GM19240 (cell line): ENCODE data around the gene FAM171A1.
A peak's percentile ranks its signal among the peaks of the same experiment; 100 is the strongest.
"Not testable (repeated sequence)": the region's sequence is repeated elsewhere in the genome, so short reads cannot be mapped to it uniquely, and the experiment has no call there.

Experiments
- DNase-seq: peaks from one replicate; pipeline ENCODE4 v3.0.0; 2011; ENCODE audit warnings: low spot score; ENCODE audit not compliant: insufficient read length

FAM171A1 gene

GRCh38 chr10:15370856-15371701 lies at the start of gene FAM171A1:
Gene FAM171A1, minus strand, starts transcription at chr10:15371289. Its CDS starts 237 bp downstream, at chr10:15371052.
- peak; percentile 32 for DNase-seq

- no peak for DNase-seq
Observed at GRCh38 chr10:15420858-15421257, 49.8 kb upstream of the FAM171A1 start.

GRCh38 chr10:15419279-15419874 lies 48.3 kb upstream of the FAM171A1 start:
- no peak for DNase-seq

GRCh38 chr10:15416034-15416433 lies 44.9 kb upstream of the FAM171A1 start:
- no peak for DNase-seq

- DNase-seq = no peak
Observed at GRCh38 chr10:15411010-15411409, 39.9 kb upstream of the FAM171A1 start.

- DNase-seq = not testable (repeated sequence)
Observed at GRCh38 chr10:15409350-15409749, 38.3 kb upstream of the FAM171A1 start.

DNA sequence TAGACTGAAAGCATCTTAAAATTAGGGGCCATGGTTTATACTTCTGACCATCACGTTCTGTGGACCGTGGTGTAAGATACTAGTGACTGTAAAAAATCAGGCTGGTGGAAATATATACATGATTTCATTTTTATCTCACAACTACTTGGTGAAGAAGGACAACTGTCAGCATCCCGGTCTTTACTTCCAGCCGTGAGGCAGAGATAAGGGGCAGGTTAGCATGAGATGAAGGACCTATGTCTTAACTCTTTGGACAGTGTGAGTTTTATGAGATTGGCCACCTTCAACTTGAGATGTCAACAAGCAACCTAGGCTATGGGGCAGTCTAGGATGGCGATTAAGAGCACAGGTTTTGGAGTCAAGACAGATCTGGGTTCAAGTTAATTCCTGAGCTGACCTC lies 37.5 kb upstream of the FAM171A1 start:
- DNase-seq = no peak

- no peak for DNase-seq
Observed at GRCh38 chr10:15405319-15405718, 34.2 kb upstream of the FAM171A1 start.

DNA sequence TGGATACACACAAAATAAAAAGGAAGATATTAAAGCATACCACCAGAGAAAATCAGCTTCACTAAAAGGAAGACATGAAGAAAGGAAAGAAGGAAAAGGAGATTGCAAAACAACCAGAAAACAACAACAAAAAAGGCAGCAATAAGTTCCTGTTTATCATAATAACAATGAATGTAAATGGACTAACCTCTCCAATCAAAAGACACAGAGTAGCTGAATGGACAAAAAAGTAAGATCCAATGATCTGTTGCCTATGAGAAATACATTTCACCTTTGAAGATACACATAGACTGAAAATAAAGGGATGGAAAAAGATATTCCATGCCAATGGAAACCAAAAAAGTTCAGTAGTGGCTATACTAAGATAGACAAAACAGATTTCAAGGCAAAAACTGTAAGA lies 30.3 kb upstream of the FAM171A1 start:
- no peak for DNase-seq

- not testable (repeated sequence) for DNase-seq
Observed at GRCh38 chr10:15400461-15400860, 29.4 kb upstream of the FAM171A1 start.

DNA sequence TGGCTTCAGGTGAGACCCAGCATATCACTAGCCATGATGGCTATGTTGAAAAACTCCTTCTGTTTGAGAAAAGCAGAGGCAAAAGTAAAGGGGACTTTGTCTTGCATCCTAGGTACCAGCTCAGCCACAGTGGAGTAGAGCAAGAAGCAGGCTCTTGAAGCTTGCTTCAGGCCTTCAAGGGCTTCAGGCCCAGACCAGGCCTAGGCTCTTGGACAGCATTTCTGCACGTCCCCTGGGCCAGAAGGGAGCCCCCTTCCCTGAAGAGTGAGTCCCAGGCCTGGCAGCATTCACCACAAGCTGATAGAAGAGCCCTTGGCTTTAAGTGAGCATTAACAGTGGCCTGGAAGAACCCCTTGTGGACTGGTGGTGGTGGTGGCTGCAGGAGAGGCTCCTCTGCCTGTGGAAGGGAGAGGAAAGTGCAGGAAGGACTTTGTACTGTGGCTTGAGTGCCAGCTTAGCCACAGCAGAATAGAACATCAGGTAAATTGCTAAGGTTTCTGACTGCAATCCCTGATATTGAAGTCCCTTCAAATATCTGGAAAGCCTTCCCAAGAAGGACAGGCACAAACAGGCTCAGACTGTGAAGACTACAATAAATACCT lies 28.1 kb upstream of the FAM171A1 start:
- no peak for DNase-seq

DNA sequence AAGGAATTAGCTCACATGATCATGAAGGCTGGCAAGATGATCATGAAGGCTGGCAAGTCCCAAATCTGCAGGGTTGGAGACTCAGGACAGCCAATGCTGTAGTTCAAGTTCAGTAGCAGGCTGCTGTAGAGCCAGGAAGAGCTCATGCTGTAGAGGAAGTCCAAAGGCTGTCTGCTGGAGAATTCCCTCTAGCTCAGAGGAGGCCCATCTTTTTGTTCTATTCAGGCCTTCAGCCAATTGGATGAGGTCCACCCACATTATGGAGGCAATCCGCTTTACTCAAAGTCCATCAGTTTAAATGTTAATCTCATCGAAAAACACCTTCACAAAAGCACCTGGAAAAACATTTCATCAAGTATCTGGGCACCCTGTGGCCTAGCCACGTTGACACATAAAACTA lies 24.8 kb upstream of the FAM171A1 start:
- no peak for DNase-seq

DNA sequence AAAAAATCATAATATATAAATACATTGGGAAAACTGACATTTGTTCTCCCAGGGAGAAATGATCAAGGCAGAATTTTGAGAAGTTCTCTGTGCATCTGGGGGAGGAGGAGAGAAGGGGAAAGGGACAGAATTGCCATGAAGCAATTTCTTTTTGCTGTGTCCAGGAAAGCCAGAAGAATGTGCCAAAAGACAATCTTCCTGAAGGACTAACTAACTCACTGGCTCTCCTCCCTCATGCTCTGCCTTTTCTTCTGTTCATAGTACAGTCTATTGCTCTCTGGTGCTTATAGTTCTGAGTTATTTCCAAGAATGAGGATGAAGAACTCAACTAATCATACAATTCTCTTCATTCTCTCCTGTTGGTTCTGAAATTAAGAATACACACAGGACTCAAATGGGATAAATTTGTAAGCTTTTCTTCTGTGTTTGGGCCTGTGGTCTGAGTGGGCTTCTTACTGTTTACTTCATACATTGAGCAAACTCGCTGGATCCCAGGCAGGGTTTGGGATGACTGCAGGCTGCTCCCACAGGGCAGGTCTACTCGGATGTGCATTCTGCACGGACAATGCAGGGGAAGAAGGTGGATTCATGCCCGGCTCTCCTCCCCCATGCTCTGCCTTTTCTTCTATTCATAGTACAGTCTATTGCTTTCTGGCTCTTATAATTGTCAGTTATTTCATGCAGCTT lies 22.2 kb upstream of the FAM171A1 start:
- DNase-seq = no peak

GRCh38 chr10:15391491-15391890 lies 20.4 kb upstream of the FAM171A1 start:
- DNase-seq = no peak

- DNase-seq = not testable (repeated sequence)
Observed at GRCh38 chr10:15388172-15388571, 17.1 kb upstream of the FAM171A1 start.

DNA sequence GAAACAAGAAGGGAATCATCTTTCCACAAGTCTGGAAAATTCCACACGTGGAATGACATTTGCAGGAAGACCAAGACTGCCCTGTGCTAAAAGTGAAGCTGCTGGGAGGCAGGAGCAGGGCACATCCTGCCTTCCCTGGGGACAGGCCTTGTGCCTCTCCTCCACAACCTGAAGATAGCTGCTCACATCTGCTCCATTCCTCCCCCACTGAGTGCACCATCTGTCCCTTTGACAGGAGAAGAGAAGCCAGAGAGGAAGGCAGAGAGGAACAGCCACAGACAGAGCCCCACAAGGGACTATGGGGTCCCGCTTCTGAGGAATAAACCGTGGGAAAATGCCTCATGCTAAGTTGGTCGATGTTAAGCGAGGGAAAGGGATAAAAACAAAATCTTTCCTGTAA lies 15.9 kb upstream of the FAM171A1 start:
- no peak for DNase-seq

DNA sequence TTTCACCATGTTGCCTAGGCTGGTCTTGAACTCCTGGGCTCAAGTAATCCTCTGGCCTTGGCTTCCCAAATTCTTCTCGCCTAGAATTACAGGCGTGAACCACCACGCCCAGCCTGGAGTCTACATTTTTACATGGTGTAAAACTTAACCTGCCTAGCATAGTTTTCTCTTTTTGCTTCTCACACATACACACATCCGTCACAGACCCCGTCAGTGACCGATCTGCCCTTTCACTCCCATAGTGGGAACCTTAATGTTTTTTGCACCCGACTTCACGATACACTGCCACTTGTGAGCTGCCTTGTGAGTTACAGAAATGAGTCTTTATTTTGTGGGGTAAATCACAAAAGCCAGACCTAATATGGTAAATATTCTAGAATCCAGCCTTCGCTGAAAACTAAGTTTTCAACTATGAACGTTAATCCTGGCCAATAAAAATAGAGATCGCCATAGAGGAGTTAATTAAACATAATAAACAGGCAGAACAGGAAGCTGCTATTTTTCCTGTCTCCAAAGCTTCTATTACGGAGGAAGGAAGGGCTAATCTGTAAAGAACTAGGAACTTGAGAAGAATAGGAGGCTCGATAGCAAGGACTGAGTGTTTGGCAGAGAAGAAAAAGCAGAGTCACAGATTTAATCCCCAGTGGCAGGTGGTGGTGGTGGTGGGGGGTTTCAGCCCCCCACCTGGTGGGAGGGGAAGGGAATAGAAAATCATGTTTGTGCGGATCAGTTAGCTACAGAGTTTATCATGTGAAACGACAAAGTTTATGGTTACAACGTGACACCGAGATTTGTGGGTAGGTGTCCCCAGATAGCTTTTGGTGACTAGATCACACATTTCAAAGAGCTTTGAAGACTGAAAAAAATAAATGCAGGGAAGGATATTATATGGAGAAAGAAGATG lies 14.7 kb upstream of the FAM171A1 start:
- DNase-seq = no peak

DNA sequence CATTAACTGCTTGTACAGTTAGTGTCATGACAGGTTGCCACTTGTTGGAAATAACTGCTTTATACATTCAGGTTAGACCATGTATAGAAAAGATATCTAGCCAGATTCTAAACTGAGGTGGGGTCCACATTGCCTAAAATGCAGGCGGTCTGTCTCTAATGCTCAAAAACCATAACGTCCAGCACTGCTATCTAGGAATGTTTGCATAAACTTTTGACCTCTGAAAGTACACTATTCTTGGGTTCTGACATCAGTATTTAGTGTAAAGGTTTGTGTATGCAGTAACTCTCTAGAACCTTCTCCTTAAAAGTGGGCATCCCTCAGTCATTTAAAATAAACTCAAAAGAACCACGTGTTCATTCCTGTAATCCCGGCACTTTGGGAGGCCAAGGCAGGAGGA lies 10.3 kb upstream of the FAM171A1 start:
- no peak for DNase-seq

DNA sequence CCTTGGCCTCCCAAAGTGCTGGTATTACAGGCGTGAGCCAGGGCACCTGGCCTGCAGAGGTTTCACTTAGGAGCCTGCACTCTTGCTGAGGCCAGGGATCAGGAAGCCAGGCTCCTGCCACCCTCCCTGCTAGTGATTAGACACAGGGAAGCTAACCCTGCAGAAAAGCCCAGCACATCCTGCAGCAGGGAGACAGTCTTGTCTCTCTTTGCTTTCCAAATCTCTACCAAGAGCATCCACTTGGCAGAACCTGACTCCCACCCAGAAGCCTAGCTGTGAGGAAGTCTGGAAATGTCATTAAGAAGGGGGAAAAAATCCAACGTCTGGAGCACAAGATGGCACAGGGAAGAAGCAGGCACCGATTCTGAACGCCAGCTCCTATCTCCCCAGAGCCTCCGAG lies 8.0 kb upstream of the FAM171A1 start:
- no peak for DNase-seq

- no peak for DNase-seq
Observed at GRCh38 chr10:15378569-15378968, 7.5 kb upstream of the FAM171A1 start.

- DNase-seq = no peak
Observed at GRCh38 chr10:15374566-15374965, 3.5 kb upstream of the FAM171A1 start.
